Activated CD4-positive, alpha-beta T cell treated with anti-CD3 and anti-CD28 coated beads, Interleukin-2, amount 10 ng/mL, durations not matched to agents 7 days and 5 days (primary cell): ENCODE data around the gene FCGR3A. TPM values are rescaled to one million over a fixed set of nuclear protein-coding genes. Genes with fewer than 3 reads are reported as not detected.
A peak's percentile ranks its signal among the peaks of the same experiment; 100 is the strongest.
"Not testable (repeated sequence)": the region's sequence is repeated elsewhere in the genome, so short reads cannot be mapped to it uniquely, and the experiment has no call there.

Experiments
- CTCF ChIA-PET: fragments of 350-600 bp; sonication (Branson Sonifier 250); formaldehyde crosslinking; loops from one replicate; lab custom pipeline; 2021; ENCODE audit warnings: antibody characterized with exemption; lab: Charles Lee
- POLR2A ChIA-PET: fragments of 350-600 bp; sonication (Branson Sonifier 250); formaldehyde crosslinking; loops from one replicate; lab custom pipeline; 2021; ENCODE audit warnings: antibody characterized with exemption; lab: Charles Lee
- DNase-seq: peaks from one replicate; pipeline ENCODE4 v3.0.0-alpha.2; 2020
- H3K27ac Mint-ChIP-seq: one replicate; pipeline ENCODE4 v1.8.0; 2021; ENCODE audit warnings: mild to moderate bottlenecking, moderate library complexity, mixed read lengths
- H3K27me3 Mint-ChIP-seq: one replicate; pipeline ENCODE4 v1.8.0; 2021; ENCODE audit warnings: mixed read lengths
- H3K36me3 Mint-ChIP-seq: one replicate; pipeline ENCODE4 v1.8.0; 2021; ENCODE audit warnings: low read depth, mixed read lengths
- H3K4me1 Mint-ChIP-seq: one replicate; pipeline ENCODE4 v1.8.0; 2021; ENCODE audit warnings: mixed read lengths
- H3K4me3 Mint-ChIP-seq: one replicate; pipeline ENCODE4 v1.8.0; 2021; ENCODE audit warnings: mild to moderate bottlenecking, moderate library complexity, mixed read lengths
- H3K9me3 Mint-ChIP-seq: one replicate; pipeline ENCODE4 v1.8.0; 2021; ENCODE audit warnings: mixed read lengths
- total RNA-seq, 2 experiments: library from RNA; stranded (reverse); gene quantifications; one replicate each; pipeline ENCODE4 v1.2.3, GENCODE V29; 2021

Gene FCGR3A
- total RNA-seq, 2 experiments from 2014 or later = not detected

DNA sequence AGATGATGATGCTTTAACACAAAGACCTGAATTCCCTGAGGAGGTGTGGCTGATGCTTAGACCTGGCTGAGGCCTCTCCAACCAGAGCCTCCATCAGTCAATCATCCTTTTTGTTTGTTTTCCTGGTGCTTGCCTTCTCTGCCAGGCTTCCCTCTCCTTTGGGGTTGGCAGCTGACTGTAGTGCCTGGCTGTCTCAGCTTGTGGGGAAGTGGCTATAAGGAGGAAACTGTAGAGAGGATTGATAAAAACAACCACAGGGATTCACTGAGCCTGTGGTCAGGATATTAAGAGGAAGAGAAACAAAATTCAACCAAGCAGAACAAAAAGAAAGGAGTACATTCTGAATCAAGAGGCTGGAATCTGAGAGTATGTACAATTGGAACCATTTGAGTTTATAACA is 27.1 kb upstream of the FCGR3A start:
- H3K27ac Mint-ChIP-seq, H3K4me1 Mint-ChIP-seq: not testable (repeated sequence)

DNA sequence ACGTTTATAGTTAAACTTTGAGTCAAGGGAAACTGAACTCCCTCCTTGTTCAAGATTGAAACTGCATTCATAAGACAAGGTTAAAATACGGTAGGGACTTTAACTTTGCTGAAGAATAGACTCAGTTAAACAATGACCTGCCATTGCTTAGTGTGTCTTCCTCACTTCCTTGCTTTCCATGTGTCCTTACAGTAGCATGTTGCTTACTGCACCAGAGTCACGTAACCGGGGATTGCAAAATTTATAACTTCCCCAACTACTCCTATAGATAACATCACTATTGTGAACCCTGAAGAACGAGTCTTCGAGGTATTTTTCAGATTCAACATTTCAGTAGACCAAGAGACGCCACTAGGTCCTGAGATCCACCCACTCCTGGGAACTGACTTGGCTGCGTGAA is 22.1 kb upstream of the FCGR3A start:
- H3K4me1 Mint-ChIP-seq, H3K36me3 Mint-ChIP-seq, DNase-seq, H3K4me3 Mint-ChIP-seq, H3K9me3 Mint-ChIP-seq, POLR2A ChIA-PET, H3K27me3 Mint-ChIP-seq, H3K27ac Mint-ChIP-seq: not testable (repeated sequence)
- CTCF ChIA-PET = interaction anchor here (1.0 kb wide), 1 partner anchor 167 kb away, joined by 5 read pairs; no protein-coding TSS in a partner anchor

More for the DNA sequence above, 27.1 kb upstream of the FCGR3A start:
- CTCF ChIA-PET, H3K27me3 Mint-ChIP-seq, DNase-seq, H3K4me3 Mint-ChIP-seq, POLR2A ChIA-PET, H3K36me3 Mint-ChIP-seq, H3K9me3 Mint-ChIP-seq: not testable (repeated sequence)

DNA sequence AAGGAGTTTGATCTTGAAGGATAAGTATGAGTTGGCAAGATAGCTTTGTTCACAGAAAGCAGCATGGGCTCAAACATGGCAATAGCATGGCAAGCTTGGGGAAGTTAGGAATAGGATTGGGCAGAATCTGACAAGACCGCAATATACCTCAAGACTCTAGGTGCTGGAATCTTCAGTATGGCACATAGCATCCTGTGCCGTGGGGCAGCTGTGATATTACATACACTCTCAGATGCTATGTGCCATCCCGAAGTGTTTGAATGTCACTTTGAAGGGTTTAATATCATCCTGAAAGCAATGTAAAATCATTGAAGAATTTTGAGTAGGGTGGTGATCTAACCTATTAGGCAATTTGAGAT is 17.0 kb upstream of the FCGR3A start:
- H3K9me3 Mint-ChIP-seq, POLR2A ChIA-PET, CTCF ChIA-PET, H3K27ac Mint-ChIP-seq, H3K36me3 Mint-ChIP-seq, DNase-seq, H3K4me1 Mint-ChIP-seq, H3K4me3 Mint-ChIP-seq: not testable (repeated sequence)
- H3K27me3 Mint-ChIP-seq = peaks cover 24% of the 10 kb centered on the region

DNA sequence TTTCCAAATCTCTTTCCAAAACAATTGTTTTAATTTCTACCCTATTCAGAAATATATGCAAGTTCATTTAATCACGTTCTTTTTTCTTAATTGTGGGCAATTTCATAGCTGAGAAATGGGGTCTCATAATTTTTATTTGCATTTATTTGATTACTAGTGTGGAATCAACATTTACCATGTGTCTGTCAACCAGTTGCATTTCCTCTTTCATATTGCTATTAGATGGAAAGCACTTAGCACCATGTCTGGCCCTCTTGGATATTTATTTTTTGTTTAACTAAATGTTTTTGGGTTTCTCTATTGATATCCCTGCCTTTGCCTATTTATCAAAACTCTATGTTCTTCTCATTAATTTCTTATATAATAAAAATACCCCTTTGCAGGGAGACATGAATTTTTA is 13.9 kb upstream of the FCGR3A start:
- H3K9me3 Mint-ChIP-seq, H3K36me3 Mint-ChIP-seq, DNase-seq, H3K4me3 Mint-ChIP-seq, POLR2A ChIA-PET, H3K27ac Mint-ChIP-seq, CTCF ChIA-PET: not testable (repeated sequence)
- Mint-ChIP-seq H3K4me1 (peaks cover 12% of the 10 kb centered on the region), H3K27me3 (peaks cover 26% of the 10 kb centered on the region)

DNA sequence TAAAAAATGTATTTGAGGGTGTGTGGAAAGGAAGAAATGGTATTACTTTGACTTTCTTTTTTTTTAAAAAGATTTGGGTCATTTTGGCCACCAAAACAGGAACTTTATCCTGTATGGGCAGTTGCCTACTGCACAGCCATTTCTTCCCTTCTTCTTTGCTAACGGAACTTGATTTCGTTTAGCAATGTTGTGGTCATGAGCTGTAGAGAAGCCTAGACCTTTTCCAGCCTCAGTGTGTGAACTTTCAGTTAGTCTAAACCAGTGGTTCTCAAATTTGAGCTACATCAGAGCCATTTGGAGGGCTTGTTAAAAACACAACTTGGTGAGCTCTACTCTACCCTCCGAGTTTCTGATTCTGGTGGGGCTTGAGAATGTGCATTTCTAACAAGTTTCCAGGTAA is 12.8 kb upstream of the FCGR3A start:
- H3K27ac Mint-ChIP-seq, H3K4me3 Mint-ChIP-seq, CTCF ChIA-PET, H3K9me3 Mint-ChIP-seq, POLR2A ChIA-PET, DNase-seq, H3K36me3 Mint-ChIP-seq: not testable (repeated sequence)
- Mint-ChIP-seq H3K4me1 (peaks cover 12% of the 10 kb centered on the region), H3K27me3 (peaks cover 24% of the 10 kb centered on the region)

DNA sequence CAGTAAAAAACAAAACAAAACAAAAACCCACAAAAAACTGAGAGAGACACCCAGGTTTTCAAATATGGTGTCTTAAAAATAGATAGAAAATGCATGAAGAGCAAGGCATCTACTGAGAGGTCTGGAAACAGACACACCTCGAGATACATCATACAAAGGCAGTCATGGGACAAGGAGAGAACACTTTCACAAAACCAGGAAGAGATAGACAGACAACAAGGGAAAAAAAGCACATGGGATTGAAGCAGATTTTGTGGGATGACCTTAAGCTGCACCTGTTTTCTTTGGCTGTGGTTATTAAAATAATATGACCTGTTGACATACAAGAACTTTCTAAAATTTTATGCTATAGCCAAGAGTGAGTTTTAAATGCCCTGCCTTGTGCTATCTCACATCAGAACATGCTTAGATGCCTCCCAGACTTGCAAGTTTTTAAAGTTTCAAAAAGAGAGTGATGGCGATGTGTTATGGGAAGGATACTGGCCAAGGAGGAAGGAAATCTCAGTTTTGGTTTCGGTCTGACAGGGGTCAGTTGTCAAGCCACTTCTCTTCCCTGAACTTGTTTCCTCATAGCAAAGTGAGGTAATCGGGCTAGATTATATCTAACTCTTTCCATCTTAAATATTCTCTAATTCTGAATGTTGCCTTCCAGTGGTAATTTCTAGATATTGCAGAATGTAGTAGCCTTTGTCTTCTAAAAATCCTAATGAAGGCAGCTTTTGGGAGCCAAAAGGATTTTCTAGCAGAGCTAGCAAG is 11.5 kb upstream of the FCGR3A start:
- peaks cover 20% of the 10 kb centered on the region for H3K27me3 Mint-ChIP-seq
- DNase-seq, CTCF ChIA-PET, H3K4me3 Mint-ChIP-seq, POLR2A ChIA-PET, H3K36me3 Mint-ChIP-seq, H3K9me3 Mint-ChIP-seq: not testable (repeated sequence)
- peaks cover 11% of the 10 kb centered on the region for H3K4me1 Mint-ChIP-seq
- H3K27ac Mint-ChIP-seq = peak overlapping the region; percentile 31

DNA sequence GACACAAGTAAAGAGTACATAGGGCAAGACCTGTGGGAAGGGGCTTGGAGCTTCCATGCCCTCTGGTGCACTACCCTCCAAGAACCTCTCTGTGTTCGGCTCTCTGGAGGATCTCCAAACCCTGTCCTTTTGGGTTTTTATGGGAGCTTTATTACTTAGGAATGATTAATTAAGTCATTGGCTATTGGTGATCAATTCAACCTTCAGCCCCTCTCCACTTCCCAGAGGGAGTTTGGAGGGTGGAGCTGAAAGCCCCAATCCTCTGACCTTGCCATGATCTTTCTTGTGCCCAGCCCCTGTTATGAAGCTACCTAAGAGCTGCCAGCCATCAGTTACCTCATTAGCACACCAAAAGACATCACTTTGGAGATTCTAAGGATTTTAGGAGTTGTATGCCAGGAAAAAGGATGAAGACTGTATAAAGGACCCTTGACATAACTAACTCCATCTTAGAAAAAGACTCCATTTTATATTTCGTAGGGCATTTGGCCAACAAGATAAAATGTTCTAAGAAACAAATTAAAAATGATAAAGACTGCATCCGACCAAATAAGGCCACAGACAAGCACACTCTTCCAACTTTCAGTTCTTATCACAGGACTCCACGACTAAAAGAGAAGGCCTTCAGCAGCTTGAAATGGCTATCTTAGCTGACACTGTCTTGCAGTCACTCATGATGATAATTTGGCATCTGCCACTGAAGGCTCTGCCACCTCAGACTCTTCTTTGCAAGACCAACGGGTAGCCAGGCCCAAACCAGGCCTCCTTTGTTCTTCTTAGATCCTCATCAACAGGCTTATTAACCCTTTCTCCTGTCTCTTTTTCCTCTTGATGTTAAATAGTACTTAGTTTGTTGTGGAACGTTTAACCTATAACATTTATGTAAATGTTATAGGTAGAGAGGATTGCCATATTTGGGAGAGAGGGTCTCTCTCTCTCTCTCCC is 8.2 kb upstream of the FCGR3A start:
- H3K27ac Mint-ChIP-seq, CTCF ChIA-PET, DNase-seq, POLR2A ChIA-PET, H3K4me3 Mint-ChIP-seq, H3K9me3 Mint-ChIP-seq, H3K27me3 Mint-ChIP-seq, H3K36me3 Mint-ChIP-seq: not testable (repeated sequence)
- H3K4me1 Mint-ChIP-seq = peaks cover 24% of the 10 kb centered on the region

DNA sequence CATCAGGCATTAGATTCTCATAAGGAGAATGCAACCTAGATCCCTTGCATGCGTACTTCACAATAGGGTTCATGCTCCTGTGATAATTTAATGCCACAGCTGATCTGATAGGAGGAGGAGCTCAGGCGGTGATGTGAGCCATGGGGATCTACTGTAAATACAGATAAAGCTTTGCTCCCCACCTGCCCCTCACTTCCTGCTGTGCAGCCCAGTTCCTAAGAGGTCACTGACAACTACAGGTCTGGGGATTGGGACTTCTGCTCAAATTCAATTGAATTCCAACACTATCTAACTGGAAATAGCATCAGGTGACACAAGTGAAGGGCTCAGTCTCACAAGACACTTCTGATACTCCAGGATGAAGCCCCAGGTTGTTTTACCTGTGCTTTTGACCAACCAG is 7.4 kb upstream of the FCGR3A start:
- H3K4me3 Mint-ChIP-seq, DNase-seq, H3K36me3 Mint-ChIP-seq, CTCF ChIA-PET, POLR2A ChIA-PET, H3K27ac Mint-ChIP-seq, H3K9me3 Mint-ChIP-seq, H3K27me3 Mint-ChIP-seq: not testable (repeated sequence)
- peaks cover 23% of the 10 kb centered on the region for H3K4me1 Mint-ChIP-seq

DNA sequence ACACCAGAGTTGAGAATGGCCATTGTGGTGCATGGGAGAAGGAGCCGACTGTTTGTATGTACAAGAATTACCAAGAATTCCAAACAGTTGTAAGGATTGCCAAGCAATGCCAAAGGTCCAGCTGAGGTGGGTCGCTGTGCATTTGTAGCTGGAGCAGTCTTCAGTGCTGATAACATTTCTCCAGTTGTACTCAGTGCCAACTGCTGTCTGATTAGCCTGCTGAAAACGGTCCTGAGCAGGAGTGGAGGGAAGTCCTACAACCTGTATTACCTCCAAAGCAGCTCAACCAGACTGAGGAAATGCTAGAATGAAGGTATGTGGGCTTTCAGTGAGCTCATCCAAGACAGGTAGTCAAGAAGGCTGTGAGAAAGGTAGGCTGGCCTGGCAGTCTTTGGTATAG is 6.5 kb upstream of the FCGR3A start:
- H3K4me3 Mint-ChIP-seq, H3K27me3 Mint-ChIP-seq, DNase-seq, H3K9me3 Mint-ChIP-seq, POLR2A ChIA-PET, H3K36me3 Mint-ChIP-seq, CTCF ChIA-PET: not testable (repeated sequence)
- Mint-ChIP-seq H3K4me1 (peaks cover 20% of the 10 kb centered on the region), H3K27ac (peak overlapping the region; percentile 44)

DNA sequence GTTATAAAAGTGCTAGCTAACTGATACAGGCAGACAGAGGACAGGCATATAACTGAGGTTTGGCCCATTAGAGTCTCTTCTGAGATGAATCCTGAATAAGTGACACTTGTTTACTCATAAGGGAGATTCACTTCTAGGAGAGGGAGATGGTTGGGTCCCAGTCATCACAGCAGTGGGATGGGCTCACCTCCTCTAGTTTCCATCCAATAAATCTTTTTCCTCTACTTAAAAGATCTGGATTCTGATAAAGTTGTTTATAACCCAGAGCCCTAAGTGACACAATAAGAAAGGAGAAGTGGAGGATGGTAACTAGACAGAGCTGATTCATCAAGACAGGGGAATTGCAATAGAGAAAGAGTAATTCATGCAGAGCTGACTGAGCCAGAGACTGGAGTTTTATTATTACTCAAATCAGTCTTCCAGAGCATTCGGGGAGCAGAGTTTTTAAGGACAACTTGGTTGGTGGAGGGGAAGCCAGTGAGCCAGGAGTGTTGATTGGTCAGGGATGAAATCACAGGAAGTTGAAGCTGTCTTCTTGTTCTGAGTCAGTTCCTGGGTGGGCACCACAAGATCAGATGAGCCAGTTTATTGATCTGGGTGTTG is 5.3 kb upstream of the FCGR3A start:
- H3K4me3 Mint-ChIP-seq, H3K27me3 Mint-ChIP-seq, POLR2A ChIA-PET, H3K36me3 Mint-ChIP-seq, CTCF ChIA-PET, DNase-seq: not testable (repeated sequence)
- peak overlapping the region; percentile 80 for H3K27ac Mint-ChIP-seq
- H3K9me3 Mint-ChIP-seq = peaks cover 11% of the 10 kb centered on the region
- peaks cover 16% of the 10 kb centered on the region for H3K4me1 Mint-ChIP-seq

DNA sequence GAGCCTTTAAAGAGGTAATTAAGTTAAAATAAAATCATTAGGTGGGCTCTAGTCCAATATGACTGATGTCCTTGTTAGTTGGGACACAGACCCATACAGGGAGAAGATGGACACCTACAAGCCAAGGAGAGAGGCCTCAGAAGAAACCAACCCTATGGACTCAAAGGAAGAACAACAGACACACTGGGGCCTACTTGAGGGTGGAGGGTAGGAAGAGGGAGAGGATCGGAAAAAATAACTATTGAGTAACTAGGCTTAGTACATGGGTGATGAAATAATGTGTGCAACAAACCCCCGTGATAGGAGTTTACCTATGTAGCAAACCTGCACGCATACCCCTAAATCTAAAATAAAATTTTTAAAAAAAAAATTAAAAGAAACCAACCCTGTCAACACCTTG is 4.7 kb upstream of the FCGR3A start:
- CTCF ChIA-PET, H3K27ac Mint-ChIP-seq, DNase-seq, H3K36me3 Mint-ChIP-seq, H3K27me3 Mint-ChIP-seq, POLR2A ChIA-PET, H3K4me3 Mint-ChIP-seq: not testable (repeated sequence)
- Mint-ChIP-seq H3K9me3 (peaks cover 11% of the 10 kb centered on the region), H3K4me1 (peaks cover 16% of the 10 kb centered on the region)

DNA sequence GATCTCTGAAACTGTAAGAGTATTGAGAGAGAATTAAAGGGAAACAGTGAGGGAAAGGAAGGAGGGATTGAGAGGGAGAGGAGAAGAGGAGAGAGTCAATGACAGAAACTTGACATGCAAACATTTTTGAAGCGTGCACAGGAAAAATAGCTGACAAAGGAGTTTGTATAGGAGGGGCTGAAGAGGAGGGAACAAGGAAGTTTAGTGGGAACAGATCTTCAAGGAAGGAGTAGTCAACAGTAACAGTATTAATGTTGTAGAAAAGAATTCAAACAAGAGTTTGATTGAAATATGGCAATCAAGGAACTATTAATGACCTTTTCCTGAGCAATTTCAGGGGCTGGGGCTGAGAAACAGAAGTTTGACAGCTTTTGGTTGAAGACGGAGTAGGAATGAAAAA is 4.0 kb upstream of the FCGR3A start:
- H3K27me3 Mint-ChIP-seq, H3K27ac Mint-ChIP-seq, DNase-seq, CTCF ChIA-PET, H3K36me3 Mint-ChIP-seq, POLR2A ChIA-PET, H3K4me3 Mint-ChIP-seq: not testable (repeated sequence)
- Mint-ChIP-seq H3K9me3 (peaks cover 11% of the 10 kb centered on the region), H3K4me1 (peaks cover 16% of the 10 kb centered on the region)

DNA sequence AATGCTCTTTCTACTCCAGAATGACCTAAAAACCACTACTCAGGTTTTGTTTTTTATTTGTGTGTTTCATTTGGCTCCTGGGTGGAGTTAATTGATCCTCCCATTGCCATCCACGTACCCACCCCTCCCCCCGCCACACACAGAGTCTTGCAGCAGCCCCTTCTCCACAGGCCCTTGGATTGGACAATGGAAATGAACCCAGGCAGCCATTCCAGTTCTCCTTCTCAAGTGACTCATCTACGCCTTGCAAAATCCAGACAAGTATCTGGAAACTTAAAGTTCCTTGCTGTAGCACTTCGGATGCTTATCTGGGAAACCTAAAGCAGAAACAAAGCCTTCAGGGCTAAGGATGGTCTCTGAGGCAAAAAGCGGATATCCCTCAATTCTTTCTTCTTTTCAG is 1.3 kb upstream of the FCGR3A start:
- DNase-seq, CTCF ChIA-PET: not testable (repeated sequence)

More for the DNA sequence above, 1.3 kb upstream of the FCGR3A start:
- POLR2A ChIA-PET, H3K4me3 Mint-ChIP-seq, H3K27me3 Mint-ChIP-seq, H3K27ac Mint-ChIP-seq, H3K36me3 Mint-ChIP-seq: not testable (repeated sequence)
- Mint-ChIP-seq H3K9me3 (peaks cover 11% of the 10 kb centered on the region), H3K4me1 (peaks cover 14% of the 10 kb centered on the region)
